Activated CD4-positive, alpha-beta memory T cell treated with anti-CD3 and anti-CD28 coated beads for 36 hours (primary cell): Measurements from ENCODE around the gene ALPK3. TPM values are rescaled to one million over a fixed set of nuclear protein-coding genes. Genes with fewer than 3 reads are reported as not detected.

Source experiments
- CTCF ChIA-PET: fragments of 350-600 bp; sonication (Branson Sonifier 250); formaldehyde crosslinking; loops from one replicate; lab custom pipeline; 2021; ENCODE audit warnings: antibody characterized with exemption, inconsistent platforms; lab: Charles Lee
- POLR2A ChIA-PET: fragments of 350-600 bp; sonication (Branson Sonifier 250); formaldehyde crosslinking; loops from one replicate; lab custom pipeline; 2021; ENCODE audit warnings: antibody characterized with exemption; lab: Charles Lee
- DNase-seq: peaks from one replicate; pipeline ENCODE4 v3.0.0-alpha.2; 2020
- H3K27ac Mint-ChIP-seq: one replicate; pipeline ENCODE4 v1.8.0; 2021; ENCODE audit warnings: mixed read lengths
- H3K27me3 Mint-ChIP-seq: one replicate; pipeline ENCODE4 v1.8.0; 2021; ENCODE audit warnings: mixed read lengths
- H3K36me3 Mint-ChIP-seq: one replicate; pipeline ENCODE4 v1.8.0; 2021; ENCODE audit warnings: mixed read lengths
- H3K4me1 Mint-ChIP-seq: one replicate; pipeline ENCODE4 v1.8.0; 2021; ENCODE audit warnings: low read depth, mixed read lengths
- H3K4me3 Mint-ChIP-seq: one replicate; pipeline ENCODE4 v1.8.0; 2021; ENCODE audit warnings: mild to moderate bottlenecking, mixed read lengths
- H3K9me3 Mint-ChIP-seq: one replicate; pipeline ENCODE4 v1.8.0; 2021; ENCODE audit warnings: mixed read lengths
- intact Hi-C: fragments of 100-400 bp; cut with micrococcal nuclease; formaldehyde crosslinking; loops from one replicate; pipeline ENCODE4 v1.15.1; 2023
- total RNA-seq, 2 experiments: library from RNA; stranded (reverse); gene quantifications; one replicate each; pipeline ENCODE4 v1.2.3, GENCODE V29; 2021

The ALPK3 gene
- total RNA-seq, 2 experiments from 2014 or later, result 0.10 to 0.12 TPM

- POLR2A ChIA-PET, result no interaction called here
- no peak overlapping the region for H3K4me3 Mint-ChIP-seq
- intact Hi-C loops, result no loop called here
- CTCF ChIA-PET, result no interaction called here
- no peaks in the 10 kb centered on the region for H3K27me3 Mint-ChIP-seq
- no peaks in the 10 kb centered on the region for H3K9me3 Mint-ChIP-seq
- no peak for DNase-seq
- peaks cover 49% of the 10 kb centered on the region for H3K36me3 Mint-ChIP-seq
- no peaks in the 10 kb centered on the region for H3K4me1 Mint-ChIP-seq
- no peak overlapping the region for H3K27ac Mint-ChIP-seq
Observed at GRCh38 chr15:84799511-84800187, 17.5 kb upstream of the ALPK3 start.

DNA sequence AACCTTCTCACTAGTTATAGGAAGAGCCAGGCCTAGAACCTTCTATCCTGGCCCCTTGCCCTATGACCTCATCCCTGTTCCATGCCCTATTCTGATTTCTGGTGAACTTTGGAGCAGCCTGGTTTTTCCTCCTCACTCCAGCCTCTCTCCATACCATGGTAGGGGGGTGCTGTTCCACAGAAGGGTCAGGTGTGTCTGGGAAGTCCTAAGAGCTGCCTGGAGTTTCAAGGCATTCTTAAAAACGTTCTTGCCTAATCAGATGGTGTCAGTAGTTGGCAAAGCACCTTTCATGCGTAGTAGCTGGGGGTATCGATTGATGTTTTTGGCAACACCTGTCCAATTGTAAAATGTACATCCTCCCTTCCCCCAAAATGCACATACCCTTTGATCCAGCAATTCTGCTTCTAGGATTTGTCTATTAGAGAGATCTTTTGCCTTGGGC is 16.8 kb upstream of the ALPK3 start:
- no peak for DNase-seq
- intact Hi-C loops, result no loop called here
- no peaks in the 10 kb centered on the region for H3K4me1 Mint-ChIP-seq
- CTCF ChIA-PET, result interaction anchor here (0.6 kb wide), 1 partner anchor 93 kb away, joined by 3 read pairs; no protein-coding TSS in a partner anchor
- POLR2A ChIA-PET, result no interaction called here
- H3K27ac Mint-ChIP-seq, result no peak overlapping the region
- peaks cover 47% of the 10 kb centered on the region for H3K36me3 Mint-ChIP-seq
- no peaks in the 10 kb centered on the region for H3K27me3 Mint-ChIP-seq
- no peaks in the 10 kb centered on the region for H3K9me3 Mint-ChIP-seq
- no peak overlapping the region for H3K4me3 Mint-ChIP-seq

GRCh38 chr15:84804005-84804900 is 12.9 kb upstream of the ALPK3 start:
- Mint-ChIP-seq H3K27ac (no peak overlapping the region), H3K27me3 (no peaks in the 10 kb centered on the region), H3K36me3 (peaks cover 31% of the 10 kb centered on the region), H3K4me3 (no peak overlapping the region), H3K4me1 (peaks cover 5% of the 10 kb centered on the region), H3K9me3 (no peaks in the 10 kb centered on the region)
- POLR2A ChIA-PET, result no interaction called here
- intact Hi-C loops, result no loop called here
- CTCF ChIA-PET, result no interaction called here
- DNase-seq, result no peak

DNA sequence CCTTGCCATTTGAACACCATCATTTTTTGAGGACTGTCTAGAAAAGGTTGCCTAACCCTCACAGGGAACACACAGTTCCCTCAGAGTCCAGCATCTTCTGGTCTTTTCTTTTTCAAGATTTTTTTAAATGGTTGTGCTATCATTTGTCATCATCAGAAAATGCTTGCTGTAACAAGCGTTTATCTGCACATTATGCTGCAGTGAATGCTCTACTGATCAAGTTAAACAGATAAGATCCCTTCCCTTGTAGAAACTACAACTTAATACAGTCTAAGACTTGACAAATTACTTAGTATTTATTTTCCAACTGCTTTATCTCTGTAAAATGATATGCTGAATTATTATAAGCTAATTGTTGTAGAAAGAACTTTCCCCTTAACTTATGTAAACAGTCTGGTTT is 11.9 kb upstream of the ALPK3 start:
- POLR2A ChIA-PET, result no interaction called here
- CTCF ChIA-PET, result no interaction called here
- Mint-ChIP-seq H3K4me3 (no peak overlapping the region), H3K27ac (no peak overlapping the region), H3K4me1 (peaks cover 5% of the 10 kb centered on the region), H3K27me3 (no peaks in the 10 kb centered on the region), H3K36me3 (peaks cover 26% of the 10 kb centered on the region), H3K9me3 (no peaks in the 10 kb centered on the region)
- DNase-seq, result no peak
- intact Hi-C loops, result no loop called here

DNA sequence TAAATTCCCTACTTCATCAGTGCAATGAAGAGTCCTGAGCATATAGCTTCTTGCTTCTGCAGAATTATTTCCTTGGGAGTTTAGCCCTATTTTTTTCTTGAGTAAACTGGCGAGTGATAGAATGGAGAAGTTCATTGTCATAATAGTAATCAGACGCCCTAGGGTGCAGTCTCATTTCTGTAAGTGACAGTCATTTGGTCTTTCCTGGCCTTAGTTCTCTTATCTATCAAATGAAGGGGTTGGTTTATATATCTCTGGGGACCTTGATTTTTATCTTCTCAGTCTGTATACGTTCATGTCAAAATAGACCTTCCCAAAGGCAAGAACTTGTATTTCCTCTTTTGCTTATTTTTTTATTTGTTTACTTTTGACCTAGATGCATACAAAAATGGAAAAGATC is 9.9 kb upstream of the ALPK3 start:
- Mint-ChIP-seq H3K36me3 (peaks cover 16% of the 10 kb centered on the region), H3K4me3 (no peak overlapping the region), H3K27me3 (no peaks in the 10 kb centered on the region), H3K27ac (no peak overlapping the region), H3K9me3 (no peaks in the 10 kb centered on the region), H3K4me1 (peaks cover 5% of the 10 kb centered on the region)
- DNase-seq, result no peak
- intact Hi-C loops, result no loop called here
- ChIA-PET POLR2A (no interaction called here), CTCF (interaction anchor here (0.7 to 1.0 kb wide), 3 partner anchors 15 to 237 kb away, joined by 3 to 4 read pairs (median 3); no protein-coding TSS in a partner anchor)

GRCh38 chr15:84810073-84810840 is 6.9 kb upstream of the ALPK3 start:
- DNase-seq, result no peak
- H3K4me1 Mint-ChIP-seq, result peaks cover 5% of the 10 kb centered on the region
- H3K27ac Mint-ChIP-seq, result no peak overlapping the region
- no peak overlapping the region for H3K4me3 Mint-ChIP-seq
- ChIA-PET CTCF (interaction anchor here (1.1 kb wide), 1 partner anchor 153 kb away, joined by 3 read pairs; no protein-coding TSS in a partner anchor), POLR2A (interaction anchor here (0.6 to 0.9 kb wide), 2 partner anchors 24 to 144 kb away, joined by 3 read pairs; no protein-coding TSS in a partner anchor)
- intact Hi-C loops, result no loop called here
- peaks cover 5% of the 10 kb centered on the region for H3K27me3 Mint-ChIP-seq
- no peaks in the 10 kb centered on the region for H3K9me3 Mint-ChIP-seq
- peaks cover 3% of the 10 kb centered on the region for H3K36me3 Mint-ChIP-seq

- DNase-seq, result no peak
- H3K36me3 Mint-ChIP-seq, result peaks cover 3% of the 10 kb centered on the region
- intact Hi-C loops, result no loop called here
- POLR2A ChIA-PET, result no interaction called here
- CTCF ChIA-PET, result no interaction called here
- H3K4me1 Mint-ChIP-seq, result peaks cover 5% of the 10 kb centered on the region
- no peaks in the 10 kb centered on the region for H3K9me3 Mint-ChIP-seq
- H3K27me3 Mint-ChIP-seq, result peaks cover 10% of the 10 kb centered on the region
- H3K4me3 Mint-ChIP-seq, result no peak overlapping the region
- no peak overlapping the region for H3K27ac Mint-ChIP-seq
Observed at GRCh38 chr15:84811151-84811550, 6.0 kb upstream of the ALPK3 start.

DNA sequence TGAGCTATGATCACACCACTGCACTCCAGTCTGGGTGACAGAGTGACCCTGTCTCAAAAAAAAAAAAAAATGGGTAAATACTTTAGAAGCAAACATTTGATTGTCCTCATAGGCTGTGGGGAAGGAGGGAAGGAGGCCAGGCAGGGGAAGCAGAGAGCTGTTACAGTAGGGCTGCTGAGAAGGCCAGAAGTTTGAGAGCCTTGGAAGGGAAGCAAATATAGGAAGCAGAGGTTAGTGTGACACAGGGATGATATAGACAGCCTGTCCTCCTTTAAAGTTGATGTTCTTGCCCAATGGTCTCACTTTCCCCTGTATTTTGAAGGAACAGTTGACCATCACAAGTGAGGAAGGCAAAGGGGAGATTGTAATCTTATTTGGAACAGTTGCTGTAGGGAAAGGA is 5.3 kb upstream of the ALPK3 start:
- DNase-seq, result no peak
- intact Hi-C loops, result no loop called here
- H3K9me3 Mint-ChIP-seq, result no peaks in the 10 kb centered on the region
- H3K4me3 Mint-ChIP-seq, result no peak overlapping the region
- ChIA-PET CTCF (interaction anchor here (0.6 kb wide), 1 partner anchor 24 kb away, joined by 4 read pairs; no protein-coding TSS in a partner anchor), POLR2A (no interaction called here)
- H3K36me3 Mint-ChIP-seq, result peaks cover 3% of the 10 kb centered on the region
- peak overlapping the region; percentile 28 for H3K27ac Mint-ChIP-seq
- peaks cover 8% of the 10 kb centered on the region for H3K4me1 Mint-ChIP-seq
- H3K27me3 Mint-ChIP-seq, result peaks cover 13% of the 10 kb centered on the region

GRCh38 chr15:84812842-84813241 is 4.3 kb upstream of the ALPK3 start:
- Mint-ChIP-seq H3K36me3 (peaks cover 3% of the 10 kb centered on the region), H3K4me1 (peaks cover 5% of the 10 kb centered on the region), H3K4me3 (no peak overlapping the region), H3K27me3 (peaks cover 13% of the 10 kb centered on the region), H3K9me3 (no peaks in the 10 kb centered on the region), H3K27ac (no peak overlapping the region)
- no peak for DNase-seq
- ChIA-PET POLR2A (no interaction called here), CTCF (no interaction called here)
- intact Hi-C loops, result no loop called here

GRCh38 chr15:84813435-84813834 is 3.7 kb upstream of the ALPK3 start:
- Mint-ChIP-seq H3K27ac (no peak overlapping the region), H3K4me3 (no peak overlapping the region), H3K9me3 (no peaks in the 10 kb centered on the region), H3K36me3 (peaks cover 3% of the 10 kb centered on the region), H3K27me3 (peaks cover 13% of the 10 kb centered on the region), H3K4me1 (peaks cover 8% of the 10 kb centered on the region)
- intact Hi-C loops, result no loop called here
- ChIA-PET POLR2A (no interaction called here), CTCF (no interaction called here)
- no peak for DNase-seq

GRCh38 chr15:84813931-84814330 is 3.2 kb upstream of the ALPK3 start:
- Mint-ChIP-seq H3K4me1 (peaks cover 8% of the 10 kb centered on the region), H3K4me3 (no peak overlapping the region), H3K9me3 (no peaks in the 10 kb centered on the region), H3K36me3 (peaks cover 3% of the 10 kb centered on the region), H3K27me3 (peaks cover 13% of the 10 kb centered on the region), H3K27ac (no peak overlapping the region)
- POLR2A ChIA-PET, result no interaction called here
- CTCF ChIA-PET, result no interaction called here
- no peak for DNase-seq
- intact Hi-C loops, result no loop called here

DNA sequence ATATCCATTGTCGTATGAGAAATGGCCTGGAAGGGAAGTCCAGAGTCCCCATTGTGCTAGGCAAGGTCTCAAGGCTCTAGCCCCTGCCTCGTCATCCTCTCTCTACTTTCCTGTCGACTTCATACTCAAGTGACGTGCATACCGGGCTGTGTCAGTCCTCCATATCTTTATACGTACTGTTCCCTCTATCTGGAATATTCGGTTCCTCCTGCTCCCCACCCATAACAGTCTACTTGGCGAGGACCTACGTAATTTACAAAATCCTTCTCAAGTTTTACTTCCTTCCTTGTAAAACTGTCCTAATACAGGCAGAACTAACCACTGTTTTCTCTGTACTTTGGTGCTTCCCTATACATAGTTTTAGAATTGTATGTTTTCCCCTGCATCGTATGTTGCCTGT is 2.2 kb upstream of the ALPK3 start:
- intact Hi-C loops, result no loop called here
- H3K4me3 Mint-ChIP-seq, result no peak overlapping the region
- ChIA-PET POLR2A (no interaction called here), CTCF (no interaction called here)
- H3K36me3 Mint-ChIP-seq, result peaks cover 3% of the 10 kb centered on the region
- H3K27me3 Mint-ChIP-seq, result peaks cover 13% of the 10 kb centered on the region
- no peak overlapping the region for H3K27ac Mint-ChIP-seq
- no peaks in the 10 kb centered on the region for H3K9me3 Mint-ChIP-seq
- H3K4me1 Mint-ChIP-seq, result peaks cover 8% of the 10 kb centered on the region
- DNase-seq, result no peak
